Measurements from ENCODE around the gene ZNF750. TPM values are rescaled to one million over a fixed set of nuclear protein-coding genes. Genes with fewer than 3 reads are reported as not detected.

The ZNF750 gene
- total and polyA plus RNA-seq, 8 donors, result 9.5 TPM; not detected in 7

DNA sequence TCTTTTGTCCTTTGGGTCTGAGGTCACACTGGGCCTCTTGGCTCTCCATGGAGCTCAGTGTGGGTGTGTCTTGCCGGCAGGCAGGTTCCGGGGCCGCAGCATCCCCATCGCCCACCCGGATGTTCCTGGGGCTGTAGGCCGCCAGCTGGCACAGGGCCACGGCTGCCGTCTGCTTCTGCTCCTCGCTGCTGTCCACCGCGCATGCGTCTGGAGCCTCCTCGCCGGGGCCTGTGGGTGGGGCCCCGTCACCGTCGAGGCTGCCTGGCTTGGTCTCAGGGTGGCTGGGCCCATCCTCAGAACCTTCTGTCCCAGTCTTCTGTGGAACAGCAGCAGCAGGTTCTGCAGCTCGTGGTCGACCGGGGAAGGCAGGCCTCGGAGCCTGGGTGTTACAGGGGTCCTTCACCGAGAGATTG lies 9.6 kb downstream of the ZNF750 start:
- H3K36me3 ChIP-seq, result peaks cover 12 to 46% (median 43%) of the 10 kb centered on the region in 4 donors

DNA sequence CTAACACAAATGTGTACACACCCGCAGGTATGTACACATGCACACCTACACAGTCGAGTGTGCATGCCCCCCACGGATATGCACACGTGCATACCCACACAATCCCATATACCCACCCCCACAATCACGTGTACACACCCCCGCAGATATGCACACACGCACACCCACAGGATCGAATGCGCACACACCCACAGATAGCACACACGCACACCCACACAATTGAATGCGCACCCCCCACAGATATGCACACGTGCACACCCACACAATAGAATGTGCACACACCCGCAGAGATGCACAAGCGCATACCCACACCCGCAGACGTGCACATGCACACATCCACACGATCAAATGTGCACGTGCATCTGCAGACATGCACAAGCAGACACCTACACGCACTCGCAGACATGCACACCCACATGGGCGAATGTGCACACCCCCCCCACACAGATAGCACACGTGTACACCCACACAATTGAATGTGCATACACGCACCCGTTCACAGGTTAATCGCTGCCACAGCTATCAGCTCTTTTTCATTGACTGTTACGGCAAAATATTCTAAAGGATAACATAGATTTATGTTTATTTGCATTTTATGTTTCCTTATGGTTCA lies 10.8 kb downstream of the ZNF750 start:
- DNase-seq, result no peak
- TF ChIP-seq POLR2AphosphoS5 (IDR thresholded peaks at IDR 0.05), result no peak
- TF ChIP-seq POLR2A (IDR thresholded peaks at IDR 0.05), result no peak
- TF ChIP-seq EP300 (IDR thresholded peaks at IDR 0.05), result no peak
- TF ChIP-seq, protein P1, sequence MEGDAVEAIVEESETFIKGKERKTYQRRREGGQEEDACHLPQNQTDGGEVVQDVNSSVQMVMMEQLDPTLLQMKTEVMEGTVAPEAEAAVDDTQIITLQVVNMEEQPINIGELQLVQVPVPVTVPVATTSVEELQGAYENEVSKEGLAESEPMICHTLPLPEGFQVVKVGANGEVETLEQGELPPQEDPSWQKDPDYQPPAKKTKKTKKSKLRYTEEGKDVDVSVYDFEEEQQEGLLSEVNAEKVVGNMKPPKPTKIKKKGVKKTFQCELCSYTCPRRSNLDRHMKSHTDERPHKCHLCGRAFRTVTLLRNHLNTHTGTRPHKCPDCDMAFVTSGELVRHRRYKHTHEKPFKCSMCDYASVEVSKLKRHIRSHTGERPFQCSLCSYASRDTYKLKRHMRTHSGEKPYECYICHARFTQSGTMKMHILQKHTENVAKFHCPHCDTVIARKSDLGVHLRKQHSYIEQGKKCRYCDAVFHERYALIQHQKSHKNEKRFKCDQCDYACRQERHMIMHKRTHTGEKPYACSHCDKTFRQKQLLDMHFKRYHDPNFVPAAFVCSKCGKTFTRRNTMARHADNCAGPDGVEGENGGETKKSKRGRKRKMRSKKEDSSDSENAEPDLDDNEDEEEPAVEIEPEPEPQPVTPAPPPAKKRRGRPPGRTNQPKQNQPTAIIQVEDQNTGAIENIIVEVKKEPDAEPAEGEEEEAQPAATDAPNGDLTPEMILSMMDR (IDR thresholded peaks at IDR 0.05), result no peak
- Histone ChIP-seq H3K4me1 (peaks cover 0 to 6% (median 3%) of the 10 kb centered on the region in 4 donors), H3K9me3 (no peaks in the 10 kb centered on the region), H3K27me3 (no peaks in the 10 kb centered on the region), H3K4me3 (no peak overlapping the region), H3K27ac (no peak overlapping the region), H3K36me3 (peaks cover 12 to 46% (median 42%) of the 10 kb centered on the region in 4 donors)
- 95 to 97% (median 96%) methylated on average over 26 of the region's 26 CpGs for WGBS, 5 donors
- intact Hi-C loops (cut with DNase I; ENCODE audit: low total_unique reads), result no loop called here

More for the DNA sequence above, 9.6 kb downstream of the ZNF750 start:
- Histone ChIP-seq H3K27ac (peak overlapping the region in 2 of 5 donors; percentile 24 to 39), H3K4me1 (peaks cover 0 to 6% (median 3%) of the 10 kb centered on the region in 4 donors), H3K27me3 (no peaks in the 10 kb centered on the region), H3K9me3 (no peaks in the 10 kb centered on the region), H3K4me3 (peak overlapping the region in 1 of 4 donors; percentile 9)
- DNase-seq, result peak in 1 of 2 donors; percentile 88
- intact Hi-C loops (cut with DNase I; ENCODE audit: low total_unique reads), result no loop called here
- no peak for TF ChIP-seq EP300 (IDR thresholded peaks at IDR 0.05)
- TF ChIP-seq, protein P1 (IDR thresholded peaks at IDR 0.05), result no peak
- TF ChIP-seq POLR2AphosphoS5 (IDR thresholded peaks at IDR 0.05), result no peak
- TF ChIP-seq POLR2A (IDR thresholded peaks at IDR 0.05), result no peak
- 66 to 81% (median 76%) methylated on average over 22 of the region's 22 CpGs for WGBS, 5 donors

DNA sequence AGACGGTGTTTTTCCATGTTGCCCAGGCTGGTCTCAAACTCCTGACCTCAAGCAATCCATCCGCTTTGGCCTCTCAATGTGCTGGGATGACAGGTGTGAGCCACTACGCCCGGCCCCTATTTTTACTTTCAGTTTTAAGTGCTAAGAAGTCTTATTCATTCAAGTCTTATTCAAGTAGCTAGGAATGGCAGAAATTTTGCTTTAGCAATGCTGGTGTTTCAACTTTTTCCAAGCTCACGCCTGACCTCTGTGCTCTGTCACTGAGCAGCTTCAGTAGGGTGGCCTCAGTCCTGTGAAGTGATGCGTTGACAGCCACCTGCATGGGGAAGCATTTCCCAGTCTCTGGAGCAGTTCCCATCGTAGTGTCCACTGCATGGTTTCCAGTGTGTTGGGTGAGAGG lies 12.9 kb downstream of the ZNF750 start:
- Histone ChIP-seq H3K27me3 (no peaks in the 10 kb centered on the region), H3K4me3 (no peak overlapping the region), H3K27ac (no peak overlapping the region), H3K36me3 (peaks cover 8 to 47% (median 30%) of the 10 kb centered on the region in 4 donors), H3K4me1 (peaks cover 0 to 6% (median 3%) of the 10 kb centered on the region in 4 donors), H3K9me3 (no peaks in the 10 kb centered on the region)
- TF ChIP-seq POLR2AphosphoS5 (IDR thresholded peaks at IDR 0.05) (no peak), POLR2A (IDR thresholded peaks at IDR 0.05) (no peak), EP300 (IDR thresholded peaks at IDR 0.05) (no peak)
- TF ChIP-seq, protein P1 (IDR thresholded peaks at IDR 0.05), result no peak
- WGBS, 5 donors, result 91 to 97% (median 94%) methylated on average over 7 of the region's 7 CpGs
- intact Hi-C loops (cut with DNase I; ENCODE audit: low total_unique reads), result no loop called here
- no peak for DNase-seq

DNA sequence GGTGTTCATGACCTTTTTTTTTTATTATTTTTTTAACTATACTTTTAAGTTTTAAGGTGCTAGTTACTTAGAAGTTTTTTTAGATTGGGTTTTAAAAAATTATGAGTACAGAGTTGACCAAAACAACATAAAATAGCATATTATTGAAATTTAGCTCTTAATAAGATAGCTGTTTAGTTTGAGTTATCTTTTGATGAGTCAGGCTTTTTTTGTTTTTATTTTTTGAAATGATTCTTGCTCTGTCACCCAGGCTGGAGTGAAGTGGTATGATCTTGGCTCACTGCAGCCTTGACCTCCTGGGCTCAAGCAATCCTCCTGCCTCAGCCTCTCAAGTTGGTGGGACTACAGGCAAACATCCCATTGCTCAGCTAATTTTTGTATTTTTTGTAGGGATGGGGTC lies 13.6 kb downstream of the ZNF750 start:
- H3K27me3 ChIP-seq, result no peaks in the 10 kb centered on the region
- TF ChIP-seq POLR2A (IDR thresholded peaks at IDR 0.05), result no peak
- TF ChIP-seq, protein P1 (IDR thresholded peaks at IDR 0.05), result no peak
- no peak for TF ChIP-seq EP300 (IDR thresholded peaks at IDR 0.05)
- TF ChIP-seq POLR2AphosphoS5 (IDR thresholded peaks at IDR 0.05), result no peak
- H3K9me3 ChIP-seq, result no peaks in the 10 kb centered on the region
- H3K4me3 ChIP-seq, result no peak overlapping the region
- no peak overlapping the region for H3K27ac ChIP-seq
- intact Hi-C loops (cut with DNase I; ENCODE audit: low total_unique reads), result no loop called here
- peaks cover 0 to 6% (median 3%) of the 10 kb centered on the region in 4 donors for H3K4me1 ChIP-seq
- DNase-seq, result no peak
- H3K36me3 ChIP-seq, result peaks cover 8 to 48% (median 29%) of the 10 kb centered on the region in 4 donors
